ENCODE measurements around the gene CCT7. TPM values are rescaled to one million over a fixed set of nuclear protein-coding genes. Genes with fewer than 3 reads are reported as not detected.

The CCT7 gene
- total RNA-seq, 1 experiment from 2014 or later: 637 TPM

- BruUV-seq (replicated peaks): no TSS peak
- ATAC-seq (no peak), DNase-seq (ENCODE audit: low read depth, low spot score) (no peak)
- Histone ChIP-seq H3K79me2 (ENCODE audit: insufficient read depth, low read length) (peaks cover 100% of the 10 kb centered on the region), H3K4me1 (ENCODE audit: control insufficient read depth in 1 of 2, insufficient read depth in 2 of 2, low read length in 2 of 2) (peaks cover 6 to 14% of the 10 kb centered on the region in 2 experiments; a peak in 3 of 4 replicates), H3K4me2 (ENCODE audit: low read length) (no peak overlapping the region), H3K9me3 (ENCODE audit: control insufficient read depth in 1 of 2, insufficient read depth in 1 of 2, low read depth in 1 of 2, low read length in 2 of 2) (no peaks in the 10 kb centered on the region), H3K9ac (ENCODE audit: low read length) (no peak overlapping the region), H3K36me3 (ENCODE audit: control insufficient read depth in 1 of 2, insufficient read depth in 2 of 2, low read length in 2 of 2) (peaks cover 52 to 60% of the 10 kb centered on the region in 2 experiments), H3K4me3 (replicated peaks in 1 of 2; ENCODE audit: low read depth in 1 of 2, low read length in 2 of 2) (no peak overlapping the region), H4K20me1 (ENCODE audit: insufficient read depth) (peaks cover 39% of the 10 kb centered on the region; the same call in 1 of the 2 replicates), H3K9me2 (ENCODE audit: insufficient read depth) (no peaks in the 10 kb centered on the region), H3K27ac (ENCODE audit: low read depth, low read length) (no peak overlapping the region), H3K27me3 (ENCODE audit: insufficient read depth, low read length) (no peaks in the 10 kb centered on the region), H2AFZ (ENCODE audit: low read depth, low read length, poor library complexity, severe bottlenecking) (no peak overlapping the region)
- RAD21 ChIA-PET (ENCODE audit: low non-redundant PET in 1 of 2, low total read pairs in 2 of 2, uncharacterized antibody in 2 of 2, unreplicated experiment in 2 of 2): no interaction called here
- CTCF ChIA-PET: no interaction called here
- POLR2A ChIA-PET: no interaction called here
- intact Hi-C loops (cut with micrococcal nuclease): loop anchor here (10.0 kb wide), 1 partner anchor 1216 kb away; the partner anchor contains the start of genes INO80B and WBP1
- TF ChIP-seq EGR1 (IDR thresholded peaks at IDR 0.05; ENCODE audit: low read depth) (no peak), EZH2 (IDR thresholded peaks at IDR 0.05) (no peak), ATF3 (IDR thresholded peaks at IDR 0.05) (no peak), RAD21 (IDR thresholded peaks at IDR 0.05; ENCODE audit: low read depth) (no peak), JUND (IDR thresholded peaks at IDR 0.05) (no peak), CBX3 (IDR thresholded peaks at IDR 0.05; ENCODE audit: low read depth) (no peak), SIN3A (IDR thresholded peaks at IDR 0.05; ENCODE audit: low read depth) (no peak)
- TF ChIP-seq, protein P1, sequence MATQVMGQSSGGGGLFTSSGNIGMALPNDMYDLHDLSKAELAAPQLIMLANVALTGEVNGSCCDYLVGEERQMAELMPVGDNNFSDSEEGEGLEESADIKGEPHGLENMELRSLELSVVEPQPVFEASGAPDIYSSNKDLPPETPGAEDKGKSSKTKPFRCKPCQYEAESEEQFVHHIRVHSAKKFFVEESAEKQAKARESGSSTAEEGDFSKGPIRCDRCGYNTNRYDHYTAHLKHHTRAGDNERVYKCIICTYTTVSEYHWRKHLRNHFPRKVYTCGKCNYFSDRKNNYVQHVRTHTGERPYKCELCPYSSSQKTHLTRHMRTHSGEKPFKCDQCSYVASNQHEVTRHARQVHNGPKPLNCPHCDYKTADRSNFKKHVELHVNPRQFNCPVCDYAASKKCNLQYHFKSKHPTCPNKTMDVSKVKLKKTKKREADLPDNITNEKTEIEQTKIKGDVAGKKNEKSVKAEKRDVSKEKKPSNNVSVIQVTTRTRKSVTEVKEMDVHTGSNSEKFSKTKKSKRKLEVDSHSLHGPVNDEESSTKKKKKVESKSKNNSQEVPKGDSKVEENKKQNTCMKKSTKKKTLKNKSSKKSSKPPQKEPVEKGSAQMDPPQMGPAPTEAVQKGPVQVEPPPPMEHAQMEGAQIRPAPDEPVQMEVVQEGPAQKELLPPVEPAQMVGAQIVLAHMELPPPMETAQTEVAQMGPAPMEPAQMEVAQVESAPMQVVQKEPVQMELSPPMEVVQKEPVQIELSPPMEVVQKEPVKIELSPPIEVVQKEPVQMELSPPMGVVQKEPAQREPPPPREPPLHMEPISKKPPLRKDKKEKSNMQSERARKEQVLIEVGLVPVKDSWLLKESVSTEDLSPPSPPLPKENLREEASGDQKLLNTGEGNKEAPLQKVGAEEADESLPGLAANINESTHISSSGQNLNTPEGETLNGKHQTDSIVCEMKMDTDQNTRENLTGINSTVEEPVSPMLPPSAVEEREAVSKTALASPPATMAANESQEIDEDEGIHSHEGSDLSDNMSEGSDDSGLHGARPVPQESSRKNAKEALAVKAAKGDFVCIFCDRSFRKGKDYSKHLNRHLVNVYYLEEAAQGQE (IDR thresholded peaks at IDR 0.05; ENCODE audit: low read depth): no peak
These were observed 4.9 kb downstream of the CCT7 start for GRCh38 chr2:73238976-73239375.

All from HCT116 (cell line).